GM12874 (cell line): ENCODE measurements around the gene PKLR.

Source experiments
- TF ChIP-seq, protein P1 (sequence below): IDR thresholded peaks from 2 replicates; pipeline ENCODE4 v1.5.1; 2011; ENCODE audit warnings: low read depth, mild to moderate bottlenecking, control low read depth, low read length, moderate library complexity; ENCODE audit not compliant: insufficient read depth

The PKLR gene

GRCh38 chr1:155267373-155267772, 33.9 kb downstream of the PKLR start:
- TF ChIP-seq, protein P1, sequence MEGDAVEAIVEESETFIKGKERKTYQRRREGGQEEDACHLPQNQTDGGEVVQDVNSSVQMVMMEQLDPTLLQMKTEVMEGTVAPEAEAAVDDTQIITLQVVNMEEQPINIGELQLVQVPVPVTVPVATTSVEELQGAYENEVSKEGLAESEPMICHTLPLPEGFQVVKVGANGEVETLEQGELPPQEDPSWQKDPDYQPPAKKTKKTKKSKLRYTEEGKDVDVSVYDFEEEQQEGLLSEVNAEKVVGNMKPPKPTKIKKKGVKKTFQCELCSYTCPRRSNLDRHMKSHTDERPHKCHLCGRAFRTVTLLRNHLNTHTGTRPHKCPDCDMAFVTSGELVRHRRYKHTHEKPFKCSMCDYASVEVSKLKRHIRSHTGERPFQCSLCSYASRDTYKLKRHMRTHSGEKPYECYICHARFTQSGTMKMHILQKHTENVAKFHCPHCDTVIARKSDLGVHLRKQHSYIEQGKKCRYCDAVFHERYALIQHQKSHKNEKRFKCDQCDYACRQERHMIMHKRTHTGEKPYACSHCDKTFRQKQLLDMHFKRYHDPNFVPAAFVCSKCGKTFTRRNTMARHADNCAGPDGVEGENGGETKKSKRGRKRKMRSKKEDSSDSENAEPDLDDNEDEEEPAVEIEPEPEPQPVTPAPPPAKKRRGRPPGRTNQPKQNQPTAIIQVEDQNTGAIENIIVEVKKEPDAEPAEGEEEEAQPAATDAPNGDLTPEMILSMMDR: no peak

GRCh38 chr1:155266553-155266952, 34.7 kb downstream of the PKLR start:
- TF ChIP-seq, protein P1: no peak

DNA sequence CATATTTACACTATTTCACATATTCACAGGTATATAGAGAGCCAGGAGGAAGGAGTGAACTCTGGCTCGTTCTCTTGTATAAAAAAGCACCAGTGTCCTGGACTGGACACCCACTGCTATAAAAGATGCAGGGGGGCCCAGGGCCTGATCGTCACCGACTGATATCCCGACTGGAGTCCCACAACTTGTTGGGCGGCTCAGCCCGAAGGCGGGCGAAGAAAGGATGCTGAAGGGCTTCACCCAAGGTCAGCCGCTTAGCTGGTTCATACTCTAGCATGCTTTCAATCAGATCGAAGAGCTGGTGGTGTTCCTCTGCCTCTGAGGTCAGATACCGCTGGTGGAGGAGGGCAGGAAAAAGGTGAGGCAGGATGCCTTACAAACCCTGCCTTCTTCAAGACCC, 38.2 kb downstream of the PKLR start:
- TF ChIP-seq, protein P1: no peak

DNA sequence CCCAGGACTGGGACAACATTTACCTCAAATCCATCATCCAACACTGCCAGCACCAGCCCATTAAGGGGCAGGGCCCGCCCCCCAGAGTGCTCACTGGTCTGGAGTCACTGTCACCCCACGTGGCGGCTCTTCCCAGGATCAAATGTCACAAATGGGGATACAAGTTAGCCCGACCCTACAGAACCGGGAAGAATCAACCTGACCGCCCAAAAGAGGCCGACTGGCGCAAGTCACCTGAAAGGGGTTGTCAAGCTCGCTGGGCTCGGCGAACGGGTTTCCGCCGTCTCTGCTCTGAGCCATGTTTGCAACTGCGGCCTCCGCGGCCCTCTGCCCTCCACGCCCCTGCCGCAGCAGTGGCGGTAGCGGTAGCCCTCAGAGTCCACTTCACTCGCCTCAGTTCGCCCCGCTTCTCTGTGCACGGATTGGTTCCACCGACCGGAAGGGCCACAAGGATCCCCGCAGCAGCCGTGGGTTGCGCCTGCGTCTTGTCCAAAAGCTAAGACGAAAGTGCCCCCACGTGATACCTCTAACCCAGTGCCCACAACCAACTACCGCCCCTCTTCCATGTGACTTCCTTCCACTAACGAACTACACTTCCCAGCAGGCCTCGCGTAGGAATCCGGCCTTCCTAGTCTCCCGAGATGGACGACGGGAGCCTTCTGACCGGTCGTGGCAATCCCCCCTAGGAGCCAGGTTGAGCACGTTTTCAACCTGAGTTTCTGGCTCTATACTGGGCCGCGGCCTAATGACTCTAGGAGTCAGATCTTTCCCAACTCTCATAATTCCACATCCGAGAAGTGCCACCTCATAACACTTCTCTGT, 39.2 kb downstream of the PKLR start, which contains the start of gene SCAMP3:
Gene SCAMP3, minus strand, starts transcription at position 509 of the 822 bp plus-strand sequence. Its CDS starts 209 bp downstream, at position 300.
- TF ChIP-seq, protein P1: no peak

DNA sequence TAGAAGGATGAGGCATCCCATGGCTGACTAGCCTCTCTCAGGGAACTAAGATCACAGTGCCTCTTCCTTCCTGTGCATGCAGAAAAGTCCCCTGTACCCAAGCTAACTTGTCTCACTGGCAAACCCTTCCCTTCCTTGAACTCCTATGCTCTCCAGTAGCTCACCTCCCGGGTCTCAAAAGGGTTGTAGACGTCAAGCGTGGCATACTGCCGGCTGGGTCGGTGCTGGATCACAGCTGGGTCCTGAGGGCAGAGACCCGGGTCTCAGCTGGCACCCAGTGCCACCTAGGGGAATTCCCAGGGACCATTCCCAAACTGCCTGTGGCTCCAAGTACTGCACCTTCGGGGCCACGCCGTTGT, 39.8 kb downstream of the PKLR start:
- TF ChIP-seq, protein P1: no peak

DNA sequence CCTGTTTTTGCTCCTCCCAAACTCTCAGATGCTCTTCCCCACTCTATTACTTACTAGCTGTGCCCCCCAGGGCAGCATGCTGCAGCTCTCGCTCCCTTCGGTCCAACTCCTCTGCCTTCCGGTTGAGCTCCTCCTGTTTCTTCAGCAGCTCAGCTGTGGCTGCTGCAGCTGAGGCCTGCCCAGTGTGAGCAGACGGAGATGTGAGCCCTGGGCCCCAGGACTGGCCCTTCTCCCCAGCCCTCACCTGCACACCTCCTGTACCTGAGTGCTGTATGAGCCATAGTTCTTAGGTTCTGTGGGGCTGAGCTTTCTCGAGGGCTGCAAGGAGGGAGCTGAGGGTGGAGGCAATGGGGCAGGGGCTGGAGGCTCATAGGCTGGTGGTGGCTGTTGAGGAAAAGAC, 41.0 kb downstream of the PKLR start:
- TF ChIP-seq, protein P1: no peak

DNA sequence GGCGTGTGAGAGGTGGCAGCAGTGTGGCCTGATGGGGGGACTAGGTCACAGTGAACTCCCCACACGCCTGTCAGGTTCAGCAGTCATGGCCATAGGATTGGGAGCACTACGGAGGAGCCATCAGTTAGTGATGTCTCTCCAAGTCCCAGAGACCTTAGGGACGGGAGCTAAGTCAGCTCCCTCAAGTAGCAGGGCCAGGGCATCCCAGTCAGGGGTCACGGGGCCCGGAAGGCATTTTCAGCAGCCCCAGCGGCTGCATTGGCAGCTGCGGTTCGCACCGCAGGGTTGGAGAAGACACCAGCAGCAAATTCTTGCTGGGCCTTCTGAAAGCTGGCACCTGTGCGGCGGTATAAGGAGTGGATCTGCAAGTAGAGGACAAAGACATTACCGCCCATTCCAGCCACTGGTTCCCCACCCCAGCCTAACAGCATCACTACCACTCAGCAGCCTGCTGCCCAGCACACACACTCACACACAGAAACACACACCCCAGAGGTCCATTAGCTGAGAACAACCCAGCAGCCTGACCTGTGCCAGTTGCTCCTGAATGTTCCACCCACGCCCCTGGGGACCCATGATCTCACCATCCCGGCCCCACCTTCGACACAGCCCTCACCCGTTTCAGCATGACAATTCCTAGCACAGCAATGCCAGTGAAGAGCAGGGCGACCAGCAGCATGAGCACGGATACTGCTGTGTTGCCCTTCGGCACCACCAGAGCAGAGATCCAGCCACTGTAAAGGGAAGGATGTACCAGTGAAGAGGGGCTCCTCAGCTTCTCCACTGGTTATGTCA, 45.0 kb downstream of the PKLR start:
- TF ChIP-seq, protein P1: no peak
